ENCODE measurements around the gene MUC2. TPM values are rescaled to one million over a fixed set of nuclear protein-coding genes. Genes with fewer than 3 reads are reported as not detected.

The MUC2 gene
- total RNA-seq, 2 donors from 2014 or later = not detected

DNA sequence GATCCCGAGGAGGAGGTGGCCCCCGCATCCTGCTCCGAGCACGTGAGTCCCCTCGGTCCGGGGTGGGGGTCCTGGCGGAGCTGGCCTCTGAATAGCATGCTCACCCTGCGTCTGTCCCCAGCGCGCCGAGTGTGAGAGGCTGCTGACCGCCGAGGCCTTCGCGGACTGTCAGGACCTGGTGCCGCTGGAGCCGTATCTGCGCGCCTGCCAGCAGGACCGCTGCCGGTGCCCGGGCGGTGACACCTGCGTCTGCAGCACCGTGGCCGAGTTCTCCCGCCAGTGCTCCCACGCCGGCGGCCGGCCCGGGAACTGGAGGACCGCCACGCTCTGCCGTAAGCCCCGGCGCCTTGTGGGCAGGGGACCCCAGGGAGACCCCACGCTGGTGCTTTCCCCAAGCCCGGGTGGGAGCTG, 3.5 kb downstream of the MUC2 start:
- Histone ChIP-seq H3K4me3 (no peak overlapping the region), H3K27me3 (no peaks in the 10 kb centered on the region), H3K27ac (no peak overlapping the region), H3K4me1 (peaks cover 0 to 7% of the 10 kb centered on the region in 2 donors), H3K36me3 (no peaks in the 10 kb centered on the region), H3K9me3 (no peaks in the 10 kb centered on the region)
- no peak for TF ChIP-seq CTCF (IDR thresholded peaks at IDR 0.05)
- no peak for DNase-seq (ENCODE audit: low spot score)

DNA sequence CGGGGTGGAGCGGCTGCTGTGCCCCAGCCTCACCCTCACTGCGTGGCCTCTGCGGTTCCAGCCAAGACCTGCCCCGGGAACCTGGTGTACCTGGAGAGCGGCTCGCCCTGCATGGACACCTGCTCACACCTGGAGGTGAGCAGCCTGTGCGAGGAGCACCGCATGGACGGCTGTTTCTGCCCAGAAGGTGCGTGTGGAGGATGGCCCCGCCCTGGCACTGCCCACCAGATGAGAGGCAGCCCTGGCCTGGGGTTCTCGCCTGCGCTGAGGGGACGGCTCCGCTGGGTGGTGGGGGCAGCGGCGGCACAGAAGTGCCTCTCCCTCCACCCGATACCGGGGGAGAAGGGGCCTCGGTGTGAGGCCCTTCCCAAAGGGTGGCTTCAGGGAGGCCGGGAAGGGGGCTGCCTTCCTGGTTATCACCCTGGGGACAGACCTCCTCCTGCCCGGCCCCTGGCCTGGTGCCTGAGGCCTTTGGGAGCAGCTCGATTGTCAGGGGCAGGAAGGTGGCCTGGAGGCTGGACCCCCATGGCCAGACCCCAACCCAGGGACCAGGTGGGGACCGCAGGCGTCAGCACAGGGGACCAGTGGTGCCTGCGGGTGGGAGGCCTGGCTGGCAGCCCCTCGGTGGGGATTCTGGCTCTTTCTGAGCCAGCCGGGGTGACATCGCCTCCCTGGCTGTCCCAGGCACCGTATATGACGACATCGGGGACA, 7.1 kb downstream of the MUC2 start:
- H3K27me3 ChIP-seq = no peaks in the 10 kb centered on the region
- no peaks in the 10 kb centered on the region for H3K9me3 ChIP-seq
- H3K36me3 ChIP-seq = no peaks in the 10 kb centered on the region
- no peaks in the 10 kb centered on the region for H3K4me1 ChIP-seq
- no peak for TF ChIP-seq CTCF (IDR thresholded peaks at IDR 0.05)
- H3K27ac ChIP-seq = no peak overlapping the region
- no peak overlapping the region for H3K4me3 ChIP-seq
- no peak for DNase-seq (ENCODE audit: low spot score)

GRCh38 chr11:1082346-1082727, 7.7 kb downstream of the MUC2 start:
- no peak for DNase-seq (ENCODE audit: low spot score)
- H3K36me3 ChIP-seq = no peaks in the 10 kb centered on the region
- H3K9me3 ChIP-seq = no peaks in the 10 kb centered on the region
- no peak overlapping the region for H3K27ac ChIP-seq
- no peaks in the 10 kb centered on the region for H3K27me3 ChIP-seq
- no peaks in the 10 kb centered on the region for H3K4me1 ChIP-seq
- H3K4me3 ChIP-seq = no peak overlapping the region
- TF ChIP-seq CTCF (IDR thresholded peaks at IDR 0.05) = no peak

- Histone ChIP-seq H3K27me3 (no peaks in the 10 kb centered on the region), H3K9me3 (no peaks in the 10 kb centered on the region), H3K27ac (no peak overlapping the region), H3K4me3 (no peak overlapping the region), H3K4me1 (no peaks in the 10 kb centered on the region), H3K36me3 (no peaks in the 10 kb centered on the region)
- TF ChIP-seq CTCF (IDR thresholded peaks at IDR 0.05) = no peak
- DNase-seq (ENCODE audit: low spot score) = no peak
Observed at GRCh38 chr11:1082728-1083620, 8.3 kb downstream of the MUC2 start.

GRCh38 chr11:1083621-1084551, 9.2 kb downstream of the MUC2 start:
- no peaks in the 10 kb centered on the region for H3K4me1 ChIP-seq
- no peak overlapping the region for H3K27ac ChIP-seq
- H3K9me3 ChIP-seq = no peaks in the 10 kb centered on the region
- DNase-seq (ENCODE audit: low spot score) = no peak
- H3K36me3 ChIP-seq = no peaks in the 10 kb centered on the region
- no peak overlapping the region for H3K4me3 ChIP-seq
- no peak for TF ChIP-seq CTCF (IDR thresholded peaks at IDR 0.05)
- no peaks in the 10 kb centered on the region for H3K27me3 ChIP-seq
